ENCODE results near the gene ADAM12.
"Not testable (repeated sequence)": the region's sequence is repeated elsewhere in the genome, so short reads cannot be mapped to it uniquely, and the experiment has no call there.

ADAM12 gene

DNA sequence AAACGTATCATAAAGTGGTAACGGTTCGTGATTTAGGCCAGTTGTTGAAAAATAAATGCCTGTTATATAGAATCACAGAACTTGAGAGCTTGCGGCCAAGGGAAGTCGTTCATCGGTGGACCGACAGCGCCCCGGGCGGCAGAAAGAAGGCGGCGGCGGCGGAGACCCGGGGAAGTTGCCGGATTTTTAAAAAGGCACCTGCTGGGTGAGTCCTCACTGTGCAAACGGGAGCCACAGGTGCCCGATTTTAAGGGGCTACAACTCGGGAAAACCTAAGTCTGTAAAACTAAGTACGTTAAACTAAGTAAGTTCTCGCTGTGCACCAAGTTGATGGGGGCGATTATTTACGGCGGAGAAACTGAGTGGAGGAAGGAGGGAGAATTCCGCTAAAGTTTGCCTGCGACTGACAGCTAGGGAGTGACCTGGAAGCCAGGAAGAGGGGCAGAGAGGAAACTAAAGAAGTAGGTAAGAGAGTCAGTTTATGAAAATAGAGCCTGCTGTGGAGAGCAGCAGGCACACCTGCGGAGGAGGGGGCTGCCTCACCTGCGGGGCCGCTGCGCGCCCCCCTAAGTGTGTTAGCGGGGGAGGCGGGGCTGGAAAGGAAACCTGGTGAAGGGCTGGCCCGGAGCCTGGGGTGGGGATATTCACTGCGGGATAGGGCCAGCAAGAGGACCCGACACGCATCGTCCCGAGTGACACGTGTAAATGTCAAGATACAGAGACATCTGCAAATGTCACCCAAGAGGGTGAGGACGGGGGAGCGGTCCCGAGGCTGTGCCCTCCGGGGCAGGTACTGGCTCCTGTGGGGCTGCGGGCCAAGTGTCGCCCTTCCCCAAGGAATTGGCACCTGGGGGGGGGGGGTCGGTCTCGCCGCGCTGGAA, 996 bp downstream of the ADAM12 start:
- DNase-seq (ENCODE audit: low read depth) = peak; percentile 73
- H3K4me3 ChIP-seq (replicated peaks; ENCODE audit: low read depth, low read length) = peak overlapping the region; percentile 53

DNA sequence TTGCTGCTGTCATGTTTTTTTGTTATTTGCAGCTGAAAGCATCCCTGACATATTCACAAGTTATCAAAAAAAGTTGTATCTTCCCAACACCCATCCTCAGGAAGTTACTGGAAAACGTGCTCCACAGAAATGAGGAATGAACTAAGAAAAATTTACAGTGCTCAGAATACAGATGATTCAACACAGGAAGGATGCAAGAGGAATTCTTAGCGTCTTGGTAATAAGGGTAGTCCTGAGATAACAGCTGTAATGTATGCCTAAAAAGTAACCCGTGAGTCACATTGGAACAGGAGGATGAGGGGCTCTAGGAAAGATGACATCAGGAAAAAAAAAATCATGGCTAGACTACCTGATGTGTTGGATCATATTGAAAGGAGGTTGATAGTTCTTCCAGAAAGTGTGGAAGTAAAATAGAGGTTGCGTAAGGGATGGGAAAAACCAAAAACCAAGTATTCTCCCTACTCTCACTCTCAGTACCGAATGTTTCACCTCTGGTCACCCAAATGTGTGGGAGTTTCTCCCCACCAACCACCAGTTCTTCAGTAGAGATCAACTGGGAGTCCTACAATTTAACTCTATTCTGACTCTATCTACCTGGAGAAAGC, 3.9 kb downstream of the ADAM12 start:
- DNase-seq (ENCODE audit: low read depth) = peak; percentile 77
- H3K4me3 ChIP-seq (replicated peaks; ENCODE audit: low read depth, low read length) = no peak overlapping the region
- no peak for TF ChIP-seq CTCF (IDR thresholded peaks at IDR 0.05; ENCODE audit: low read length, missing control alignments)

More for the DNA sequence above, 996 bp downstream of the ADAM12 start:
- TF ChIP-seq CTCF (IDR thresholded peaks at IDR 0.05; ENCODE audit: low read length, missing control alignments) = peak; percentile 73

DNA sequence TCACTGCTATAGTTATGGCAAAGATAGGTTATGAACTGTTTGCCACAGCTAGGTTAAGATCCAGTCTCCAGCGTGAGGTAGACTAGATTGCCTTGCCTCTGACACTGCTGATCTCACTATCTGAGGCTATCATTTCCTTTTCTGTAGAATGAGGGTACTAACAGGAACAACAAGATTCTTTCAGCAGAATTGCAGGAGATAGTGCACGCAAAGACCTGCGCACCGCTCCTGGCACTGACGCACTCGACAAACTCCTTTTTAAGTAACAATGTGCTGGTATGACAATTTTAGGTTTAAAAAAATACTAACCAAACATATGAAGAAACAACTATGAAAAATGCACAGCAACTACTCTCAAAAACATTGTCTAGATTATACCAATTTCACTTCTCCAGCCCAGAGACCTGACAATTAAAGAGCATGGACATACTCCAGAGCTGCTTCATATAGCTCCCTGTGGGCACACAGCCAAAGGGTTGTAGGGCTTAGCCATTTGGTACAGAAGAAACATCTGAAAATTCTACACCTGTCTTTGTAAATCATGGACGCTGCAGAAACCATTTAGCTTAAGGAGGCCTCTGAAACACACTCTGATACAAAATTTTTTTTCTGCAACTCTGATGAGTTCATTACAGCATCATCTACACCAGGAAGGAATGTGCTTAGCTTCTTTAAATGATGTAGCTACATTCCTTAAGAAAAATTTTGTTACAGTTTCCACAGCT, 7.8 kb downstream of the ADAM12 start:
- no peak for DNase-seq (ENCODE audit: low read depth)
- no peak for TF ChIP-seq CTCF (IDR thresholded peaks at IDR 0.05; ENCODE audit: low read length, missing control alignments)
- H3K4me3 ChIP-seq (replicated peaks; ENCODE audit: low read depth, low read length) = no peak overlapping the region

DNA sequence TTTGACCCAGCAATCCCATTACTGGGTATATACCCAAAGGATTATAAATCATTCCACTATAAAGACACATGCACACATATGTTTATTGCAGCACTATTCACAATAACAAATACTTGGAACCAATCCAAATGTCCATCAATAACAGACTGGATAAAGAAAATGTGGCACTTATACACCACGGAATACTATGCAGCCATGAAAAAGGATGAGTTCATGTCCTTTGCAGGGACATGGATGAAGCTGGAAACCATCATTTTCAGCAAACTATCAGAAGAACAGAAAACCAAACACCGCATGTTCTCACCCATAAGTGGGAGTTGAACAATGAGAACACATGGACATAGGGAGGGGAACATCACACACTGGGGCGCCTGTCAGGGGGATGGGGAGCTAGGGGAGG, 9.1 kb downstream of the ADAM12 start:
- not testable (repeated sequence) for H3K4me3 ChIP-seq (replicated peaks; ENCODE audit: low read depth, low read length); DNase-seq (ENCODE audit: low read depth)

- no peak overlapping the region for H3K4me3 ChIP-seq (replicated peaks; ENCODE audit: low read depth, low read length)
- peak; percentile 34 for DNase-seq (ENCODE audit: low read depth)
Measured at GRCh38 chr10:126376956-126377355, 11.3 kb downstream of the ADAM12 start.

GRCh38 chr10:126375926-126376554, 12.2 kb downstream of the ADAM12 start:
- no peak overlapping the region for H3K4me3 ChIP-seq (replicated peaks; ENCODE audit: low read depth, low read length)
- no peak for TF ChIP-seq CTCF (IDR thresholded peaks at IDR 0.05; ENCODE audit: low read length, missing control alignments)
- no peak for DNase-seq (ENCODE audit: low read depth)

More at GRCh38 chr10:126376956-126377355, 11.3 kb downstream of the ADAM12 start:
- no peak for TF ChIP-seq CTCF (IDR thresholded peaks at IDR 0.05; ENCODE audit: low read length, missing control alignments)

DNA sequence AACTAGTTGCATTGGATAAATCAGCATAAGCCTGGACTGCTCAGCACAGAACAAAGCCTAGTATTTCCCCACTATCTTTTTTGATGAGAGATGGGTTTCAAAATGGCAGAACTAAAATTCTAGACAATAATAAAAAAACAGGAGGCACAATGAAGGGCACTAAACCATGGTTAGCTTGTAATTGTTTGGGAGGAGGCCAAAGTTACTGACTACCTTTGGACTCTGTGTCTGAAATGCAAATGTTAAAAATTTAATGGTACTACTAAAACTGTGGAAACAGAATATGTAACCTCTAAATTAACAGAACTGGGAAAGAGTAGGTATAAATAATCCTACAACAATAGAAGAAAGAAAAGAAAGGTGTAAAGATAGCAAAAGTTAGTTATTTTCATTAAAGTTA, 13.0 kb downstream of the ADAM12 start:
- no peak for TF ChIP-seq CTCF (IDR thresholded peaks at IDR 0.05; ENCODE audit: low read length, missing control alignments)
- no peak overlapping the region for H3K4me3 ChIP-seq (replicated peaks; ENCODE audit: low read depth, low read length)
- DNase-seq (ENCODE audit: low read depth) = no peak
